NCI-H510A (cell line): ENCODE data around the gene HOXC9.

ENCODE experiments used
- DNase-seq: peaks from one replicate; lab custom pipeline; 2025; lab: John Stamatoyannopoulos, UW

The HOXC9 gene

GRCh38 chr12:53988541-53989226, 11.3 kb upstream of the HOXC9 start:
- no peak for DNase-seq

- no peak for DNase-seq
Observed at GRCh38 chr12:53989227-53990113, 10.5 kb upstream of the HOXC9 start.

GRCh38 chr12:53990311-53991076, 9.5 kb upstream of the HOXC9 start:
- DNase-seq = no peak

GRCh38 chr12:53991077-53991460, 8.9 kb upstream of the HOXC9 start:
- DNase-seq = no peak

GRCh38 chr12:53992377-53992889, 7.5 kb upstream of the HOXC9 start:
- no peak for DNase-seq

GRCh38 chr12:53993162-53994008, 6.6 kb upstream of the HOXC9 start:
- DNase-seq = no peak

GRCh38 chr12:53994009-53994263, 6.0 kb upstream of the HOXC9 start:
- no peak for DNase-seq

- DNase-seq = no peak
Observed at GRCh38 chr12:53994264-53995001, 5.5 kb upstream of the HOXC9 start.

- DNase-seq = no peak
Observed at GRCh38 chr12:53995002-53995377, 5.0 kb upstream of the HOXC9 start.

GRCh38 chr12:53995378-53996239, 4.4 kb upstream of the HOXC9 start:
- no peak for DNase-seq

- no peak for DNase-seq
Observed at GRCh38 chr12:53996240-53997203, 3.4 kb upstream of the HOXC9 start.

- DNase-seq = no peak
Observed at GRCh38 chr12:53997204-53998109, 2.5 kb upstream of the HOXC9 start.

GRCh38 chr12:53998110-53998899, 1.7 kb upstream of the HOXC9 start:
- no peak for DNase-seq

- no peak for DNase-seq
Observed at GRCh38 chr12:53998900-53999236, 1.1 kb upstream of the HOXC9 start.

- peak; percentile 68 for DNase-seq
Observed at GRCh38 chr12:53999559-54000115, 324 bp upstream of the HOXC9 start.

- no peak for DNase-seq
Observed at GRCh38 chr12:54001283-54002187, 1.6 kb downstream of the HOXC9 start.
